ENCODE data around the gene ARF6. TPM values are rescaled to one million over a fixed set of nuclear protein-coding genes. Genes with fewer than 3 reads are reported as not detected.

Gene ARF6
- total and polyA plus RNA-seq, 4 donors = 23.7 to 43.9 (median 36.0) TPM

DNA sequence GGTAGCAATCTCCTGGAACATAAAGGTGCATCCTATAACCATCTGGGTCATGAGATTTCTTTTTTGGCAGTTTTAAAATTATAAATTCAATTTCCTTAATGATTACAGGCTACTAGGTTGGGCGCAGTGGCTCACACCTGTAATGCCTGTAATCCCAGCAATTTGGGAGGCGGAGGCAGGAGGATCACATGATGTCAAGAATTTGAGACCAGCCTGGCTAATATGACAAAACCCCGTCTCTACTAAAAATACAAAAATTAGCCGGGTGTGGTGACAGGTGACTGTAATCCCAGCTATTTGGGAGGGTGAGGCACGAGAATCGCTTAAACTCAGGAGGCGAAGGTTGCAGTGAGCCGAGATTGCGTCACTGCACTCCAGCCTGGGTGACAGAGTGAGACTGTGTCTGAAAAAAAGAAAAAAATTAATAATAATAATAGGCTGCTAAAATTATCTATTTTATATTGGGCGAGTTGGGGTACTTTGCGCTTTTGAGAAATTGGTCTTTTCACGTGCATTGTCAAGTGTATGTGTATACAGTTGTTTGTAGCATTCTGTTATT lies 17.2 kb upstream of the ARF6 start:
- H3K27me3 ChIP-seq (ENCODE audit: control insufficient read depth, insufficient read depth, low read length) = no peaks in the 10 kb centered on the region
- H3K4me3 ChIP-seq (ENCODE audit: low read depth, low read length) = no peak overlapping the region
- WGBS (ENCODE audit: insufficient coverage) = 100% methylated on average over 2 of the region's 12 CpGs
- no peak overlapping the region for H3K27ac ChIP-seq (ENCODE audit: low read depth, low read length)
- H3K4me1 ChIP-seq (ENCODE audit: control insufficient read depth, insufficient read depth, low read length) = no peaks in the 10 kb centered on the region
- H3K36me3 ChIP-seq (ENCODE audit: control insufficient read depth, insufficient read depth, low read length) = no peaks in the 10 kb centered on the region
- no peak for DNase-seq (ENCODE audit: low read depth in 4 of 6, low spot score in 6 of 6)
- H3K9me3 ChIP-seq (ENCODE audit: control insufficient read depth, insufficient read depth, low read length) = no peaks in the 10 kb centered on the region

DNA sequence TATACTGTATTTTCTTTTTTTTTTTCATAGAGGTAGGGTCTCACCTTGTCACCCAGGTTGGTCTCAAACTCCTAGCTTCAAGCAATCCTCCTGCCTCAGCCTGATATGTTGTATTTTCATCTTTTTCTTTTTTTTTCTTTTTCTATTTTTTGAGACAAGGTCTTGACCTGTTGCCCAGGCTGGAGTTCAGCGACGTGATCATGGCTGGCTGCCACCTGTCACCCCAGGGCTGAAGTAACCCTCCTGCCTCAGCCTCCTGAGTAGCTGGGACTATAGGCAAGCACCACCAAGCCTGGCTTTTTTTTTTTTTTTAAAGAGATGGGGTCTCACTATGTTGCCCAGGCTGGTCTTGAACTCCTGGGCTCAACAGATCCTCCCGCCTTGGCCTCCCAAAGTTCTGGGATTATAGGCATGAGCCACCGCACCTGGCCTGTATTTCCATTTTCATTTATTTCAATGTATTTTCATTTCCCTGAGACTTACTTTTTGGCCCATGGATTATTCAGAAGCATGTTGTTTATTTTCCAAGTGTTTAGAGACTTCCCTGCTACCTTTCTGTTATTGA lies 16.2 kb upstream of the ARF6 start:
- H3K9me3 ChIP-seq (ENCODE audit: control insufficient read depth, insufficient read depth, low read length) = no peaks in the 10 kb centered on the region
- no peak overlapping the region for H3K4me3 ChIP-seq (ENCODE audit: low read depth, low read length)
- no peaks in the 10 kb centered on the region for H3K36me3 ChIP-seq (ENCODE audit: control insufficient read depth, insufficient read depth, low read length)
- H3K4me1 ChIP-seq (ENCODE audit: control insufficient read depth, insufficient read depth, low read length) = no peaks in the 10 kb centered on the region
- no peak overlapping the region for H3K27ac ChIP-seq (ENCODE audit: low read depth, low read length)
- no peaks in the 10 kb centered on the region for H3K27me3 ChIP-seq (ENCODE audit: control insufficient read depth, insufficient read depth, low read length)
- WGBS (ENCODE audit: insufficient coverage) = no CpG with 5 or more reads among the region's 4 CpGs
- no peak for DNase-seq (ENCODE audit: low read depth in 4 of 6, low spot score in 6 of 6)

- H3K27me3 ChIP-seq (ENCODE audit: control insufficient read depth, insufficient read depth, low read length) = no peaks in the 10 kb centered on the region
Observed at GRCh38 chr14:49879646-49880204, 13.2 kb upstream of the ARF6 start.

GRCh38 chr14:49880267-49881064 lies 12.4 kb upstream of the ARF6 start:
- no peaks in the 10 kb centered on the region for H3K9me3 ChIP-seq (ENCODE audit: control insufficient read depth, insufficient read depth, low read length)
- no peaks in the 10 kb centered on the region for H3K27me3 ChIP-seq (ENCODE audit: control insufficient read depth, insufficient read depth, low read length)
- no peak overlapping the region for H3K27ac ChIP-seq (ENCODE audit: low read depth, low read length)
- no peaks in the 10 kb centered on the region for H3K36me3 ChIP-seq (ENCODE audit: control insufficient read depth, insufficient read depth, low read length)
- no peak for DNase-seq (ENCODE audit: low read depth in 4 of 6, low spot score in 6 of 6)
- WGBS (ENCODE audit: insufficient coverage) = 78% methylated on average over 7 of the region's 9 CpGs
- no peak overlapping the region for H3K4me3 ChIP-seq (ENCODE audit: low read depth, low read length)
- no peaks in the 10 kb centered on the region for H3K4me1 ChIP-seq (ENCODE audit: control insufficient read depth, insufficient read depth, low read length)

More at GRCh38 chr14:49879646-49880204, 13.2 kb upstream of the ARF6 start:
- peak in 2 of 6 donors; percentile 43 to 55 for DNase-seq (ENCODE audit: low read depth in 4 of 6, low spot score in 6 of 6)
- H3K36me3 ChIP-seq (ENCODE audit: control insufficient read depth, insufficient read depth, low read length) = no peaks in the 10 kb centered on the region
- no peak overlapping the region for H3K27ac ChIP-seq (ENCODE audit: low read depth, low read length)
- 84% methylated on average over 5 of the region's 8 CpGs for WGBS (ENCODE audit: insufficient coverage)
- no peak overlapping the region for H3K4me3 ChIP-seq (ENCODE audit: low read depth, low read length)
- no peaks in the 10 kb centered on the region for H3K9me3 ChIP-seq (ENCODE audit: control insufficient read depth, insufficient read depth, low read length)
- no peaks in the 10 kb centered on the region for H3K4me1 ChIP-seq (ENCODE audit: control insufficient read depth, insufficient read depth, low read length)

DNA sequence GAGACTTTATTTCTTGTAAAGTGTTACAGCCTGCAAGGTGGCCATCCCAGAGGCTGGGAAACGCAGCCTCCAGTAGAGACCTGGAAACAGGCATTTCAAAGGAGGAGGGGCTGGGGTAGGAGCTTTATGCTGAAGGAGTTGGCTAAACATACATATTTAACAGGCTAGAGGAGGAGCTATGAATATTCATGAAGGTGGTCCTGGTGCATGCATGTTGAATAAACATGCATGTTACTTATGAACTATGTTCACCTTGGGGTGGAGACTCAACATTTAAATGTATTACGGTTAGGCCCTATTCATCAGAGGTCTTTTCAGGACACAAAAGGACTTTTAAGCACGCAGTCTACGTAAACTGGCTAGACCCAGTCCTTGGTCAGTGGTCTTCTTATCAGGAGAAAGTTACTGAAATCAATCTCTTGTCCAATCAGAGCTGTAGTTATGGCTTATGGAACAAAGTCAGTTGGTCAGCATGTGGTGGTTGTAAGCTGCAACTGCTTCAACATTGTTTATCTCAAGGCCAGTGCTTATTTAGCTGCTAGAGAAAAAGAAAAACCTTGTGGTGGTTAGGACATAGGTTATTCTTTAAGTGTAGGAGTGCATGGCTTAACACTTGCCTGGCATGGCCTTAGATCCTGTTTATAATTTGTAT lies 11.4 kb upstream of the ARF6 start:
- Histone ChIP-seq H3K27me3 (ENCODE audit: control insufficient read depth, insufficient read depth, low read length) (no peaks in the 10 kb centered on the region), H3K36me3 (ENCODE audit: control insufficient read depth, insufficient read depth, low read length) (no peaks in the 10 kb centered on the region), H3K4me3 (ENCODE audit: low read depth, low read length) (no peak overlapping the region), H3K27ac (ENCODE audit: low read depth, low read length) (no peak overlapping the region), H3K9me3 (ENCODE audit: control insufficient read depth, insufficient read depth, low read length) (no peaks in the 10 kb centered on the region), H3K4me1 (ENCODE audit: control insufficient read depth, insufficient read depth, low read length) (no peaks in the 10 kb centered on the region)
- 68% methylated on average over 4 of the region's 4 CpGs for WGBS (ENCODE audit: insufficient coverage)
- DNase-seq (ENCODE audit: low read depth in 4 of 6, low spot score in 6 of 6) = no peak

DNA sequence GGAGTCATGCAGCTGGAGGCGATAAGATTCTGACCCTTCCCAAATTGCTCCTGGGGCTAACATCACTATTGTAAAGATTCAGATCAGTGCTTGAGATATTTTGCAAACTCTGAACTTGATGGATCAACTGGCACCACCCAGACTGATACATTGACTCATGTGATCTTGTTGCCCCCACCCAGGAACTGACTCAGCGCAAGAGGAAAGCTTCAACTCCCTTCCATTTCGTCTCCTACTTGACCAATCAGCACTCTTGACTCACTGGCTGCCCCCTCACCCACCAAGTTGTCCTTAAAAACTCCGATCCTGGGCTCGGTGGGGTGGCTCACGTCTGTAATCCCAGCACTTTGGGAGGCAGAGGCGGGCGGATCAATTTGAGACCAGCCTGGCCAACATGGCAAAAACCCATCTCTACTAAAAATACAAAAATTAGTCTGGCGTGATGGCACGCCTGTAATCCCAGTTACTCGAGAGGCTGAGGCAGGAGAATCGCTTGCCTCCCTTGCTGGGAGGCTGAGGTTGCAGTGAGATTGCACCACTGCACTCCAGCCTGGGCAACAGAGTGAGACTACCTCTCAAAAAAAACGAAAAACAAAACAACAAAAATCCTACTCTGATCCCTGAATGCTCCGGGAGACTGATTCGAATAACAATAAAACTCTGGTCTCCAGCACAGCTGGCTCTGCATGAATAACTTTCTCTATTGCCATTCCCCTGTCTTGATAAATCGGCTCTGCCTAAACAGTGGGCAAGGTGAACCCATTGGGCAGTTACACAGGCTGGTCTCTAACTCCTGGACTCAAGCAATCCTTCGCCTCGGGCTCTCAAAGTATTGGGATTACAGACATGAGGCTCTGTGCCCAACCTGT lies 9.8 kb upstream of the ARF6 start:
- no peaks in the 10 kb centered on the region for H3K9me3 ChIP-seq (ENCODE audit: control insufficient read depth, insufficient read depth, low read length)
- DNase-seq (ENCODE audit: low read depth in 4 of 6, low spot score in 6 of 6) = no peak
- H3K4me3 ChIP-seq (ENCODE audit: low read depth, low read length) = no peak overlapping the region
- H3K27ac ChIP-seq (ENCODE audit: low read depth, low read length) = no peak overlapping the region
- H3K4me1 ChIP-seq (ENCODE audit: control insufficient read depth, insufficient read depth, low read length) = no peaks in the 10 kb centered on the region
- 79% methylated on average over 11 of the region's 18 CpGs for WGBS (ENCODE audit: insufficient coverage)
- H3K27me3 ChIP-seq (ENCODE audit: control insufficient read depth, insufficient read depth, low read length) = no peaks in the 10 kb centered on the region
- no peaks in the 10 kb centered on the region for H3K36me3 ChIP-seq (ENCODE audit: control insufficient read depth, insufficient read depth, low read length)

GRCh38 chr14:49886523-49886922 lies 6.4 kb upstream of the ARF6 start:
- Histone ChIP-seq H3K36me3 (ENCODE audit: control insufficient read depth, insufficient read depth, low read length) (no peaks in the 10 kb centered on the region), H3K4me3 (ENCODE audit: low read depth, low read length) (no peak overlapping the region), H3K4me1 (ENCODE audit: control insufficient read depth, insufficient read depth, low read length) (peaks cover under 1% of the 10 kb centered on the region), H3K27ac (ENCODE audit: low read depth, low read length) (no peak overlapping the region), H3K9me3 (ENCODE audit: control insufficient read depth, insufficient read depth, low read length) (no peaks in the 10 kb centered on the region), H3K27me3 (ENCODE audit: control insufficient read depth, insufficient read depth, low read length) (no peaks in the 10 kb centered on the region)
- DNase-seq (ENCODE audit: low read depth in 4 of 6, low spot score in 6 of 6) = no peak
- WGBS (ENCODE audit: insufficient coverage) = 94% methylated on average over 10 of the region's 12 CpGs

GRCh38 chr14:49888293-49888692 lies 4.6 kb upstream of the ARF6 start:
- no CpG with 5 or more reads among the region's 2 CpGs for WGBS (ENCODE audit: insufficient coverage)

DNA sequence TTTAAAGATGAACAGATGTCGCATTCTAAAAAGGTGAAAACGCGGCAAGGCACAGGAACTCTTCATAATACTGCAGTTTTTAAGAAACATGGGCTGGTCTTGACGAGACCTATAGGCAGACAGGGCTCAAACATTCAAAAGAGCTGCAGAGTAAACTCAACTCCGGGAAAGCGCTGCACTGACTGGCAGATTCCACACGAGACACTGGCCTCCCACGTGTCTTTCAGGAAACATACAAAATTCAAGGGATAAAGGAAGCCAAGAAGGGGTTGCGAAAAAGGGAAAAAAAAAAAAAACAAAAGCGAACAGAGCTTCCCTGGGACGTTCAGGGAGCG lies 614 bp upstream of the ARF6 start:
- WGBS (ENCODE audit: insufficient coverage) = 1% methylated on average over 12 of the region's 12 CpGs
- H3K9me3 ChIP-seq (ENCODE audit: control insufficient read depth, insufficient read depth, low read length) = no peaks in the 10 kb centered on the region
- DNase-seq (ENCODE audit: low read depth in 4 of 6, low spot score in 6 of 6) = peak; percentile 63 to 95 (median 80)
- peaks cover 10% of the 10 kb centered on the region for H3K4me1 ChIP-seq (ENCODE audit: control insufficient read depth, insufficient read depth, low read length)
- no peaks in the 10 kb centered on the region for H3K27me3 ChIP-seq (ENCODE audit: control insufficient read depth, insufficient read depth, low read length)
- peak overlapping the region; percentile 99 for H3K27ac ChIP-seq (ENCODE audit: low read depth, low read length)
- peaks cover 3% of the 10 kb centered on the region for H3K36me3 ChIP-seq (ENCODE audit: control insufficient read depth, insufficient read depth, low read length)
- H3K4me3 ChIP-seq (ENCODE audit: low read depth, low read length) = peak overlapping the region; percentile 92

More at GRCh38 chr14:49888293-49888692, 4.6 kb upstream of the ARF6 start:
- no peaks in the 10 kb centered on the region for H3K9me3 ChIP-seq (ENCODE audit: control insufficient read depth, insufficient read depth, low read length)
- H3K36me3 ChIP-seq (ENCODE audit: control insufficient read depth, insufficient read depth, low read length) = no peaks in the 10 kb centered on the region
- DNase-seq (ENCODE audit: low read depth in 4 of 6, low spot score in 6 of 6) = no peak
- H3K27me3 ChIP-seq (ENCODE audit: control insufficient read depth, insufficient read depth, low read length) = no peaks in the 10 kb centered on the region
- H3K4me3 ChIP-seq (ENCODE audit: low read depth, low read length) = no peak overlapping the region
- no peak overlapping the region for H3K27ac ChIP-seq (ENCODE audit: low read depth, low read length)
- H3K4me1 ChIP-seq (ENCODE audit: control insufficient read depth, insufficient read depth, low read length) = peaks cover 7% of the 10 kb centered on the region
